ENCODE results near the gene PDE7B.

PDE7B gene

GRCh38 chr6:136020691-136021090 is 169.2 kb downstream of the PDE7B start:
- no peak overlapping the region for H3K4me3 ChIP-seq (ENCODE audit: low read length)
- TF ChIP-seq, protein P1, sequence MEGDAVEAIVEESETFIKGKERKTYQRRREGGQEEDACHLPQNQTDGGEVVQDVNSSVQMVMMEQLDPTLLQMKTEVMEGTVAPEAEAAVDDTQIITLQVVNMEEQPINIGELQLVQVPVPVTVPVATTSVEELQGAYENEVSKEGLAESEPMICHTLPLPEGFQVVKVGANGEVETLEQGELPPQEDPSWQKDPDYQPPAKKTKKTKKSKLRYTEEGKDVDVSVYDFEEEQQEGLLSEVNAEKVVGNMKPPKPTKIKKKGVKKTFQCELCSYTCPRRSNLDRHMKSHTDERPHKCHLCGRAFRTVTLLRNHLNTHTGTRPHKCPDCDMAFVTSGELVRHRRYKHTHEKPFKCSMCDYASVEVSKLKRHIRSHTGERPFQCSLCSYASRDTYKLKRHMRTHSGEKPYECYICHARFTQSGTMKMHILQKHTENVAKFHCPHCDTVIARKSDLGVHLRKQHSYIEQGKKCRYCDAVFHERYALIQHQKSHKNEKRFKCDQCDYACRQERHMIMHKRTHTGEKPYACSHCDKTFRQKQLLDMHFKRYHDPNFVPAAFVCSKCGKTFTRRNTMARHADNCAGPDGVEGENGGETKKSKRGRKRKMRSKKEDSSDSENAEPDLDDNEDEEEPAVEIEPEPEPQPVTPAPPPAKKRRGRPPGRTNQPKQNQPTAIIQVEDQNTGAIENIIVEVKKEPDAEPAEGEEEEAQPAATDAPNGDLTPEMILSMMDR (conservative IDR thresholded peaks at IDR 0.05; ENCODE audit: low read length) = no peak
- DNase-seq (ENCODE audit: low read depth) = no peak

- TF ChIP-seq, protein P1 (conservative IDR thresholded peaks at IDR 0.05; ENCODE audit: low read length) = no peak
- no peak for DNase-seq (ENCODE audit: low read depth)
- no peak overlapping the region for H3K4me3 ChIP-seq (ENCODE audit: low read length)
Observed at GRCh38 chr6:136022224-136022874, 170.8 kb downstream of the PDE7B start.

- TF ChIP-seq, protein P1 (conservative IDR thresholded peaks at IDR 0.05; ENCODE audit: low read length) = no peak
- H3K4me3 ChIP-seq (ENCODE audit: low read length) = no peak overlapping the region
- no peak for DNase-seq (ENCODE audit: low read depth)
Observed at GRCh38 chr6:136024711-136025110, 173.2 kb downstream of the PDE7B start.

DNA sequence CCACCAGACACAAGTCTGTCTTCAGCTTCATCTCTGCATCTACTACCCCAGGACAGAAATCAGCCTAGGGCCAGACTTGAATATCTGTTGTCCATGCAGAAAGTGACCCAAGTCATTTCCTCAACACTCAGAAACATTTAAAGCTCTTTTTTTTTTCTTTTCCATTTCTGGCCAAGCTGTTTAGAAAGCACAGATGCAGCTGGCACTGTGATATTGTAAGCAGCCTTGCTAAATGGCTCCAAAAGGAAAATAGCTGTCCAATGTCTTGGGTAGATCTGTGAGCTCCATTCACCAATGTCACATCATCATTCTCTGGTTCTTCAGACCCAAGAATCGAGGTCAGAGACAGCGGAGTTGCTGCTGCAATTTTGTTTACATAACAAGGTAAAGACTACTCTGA is 174.2 kb downstream of the PDE7B start:
- DNase-seq (ENCODE audit: low read depth) = no peak
- TF ChIP-seq, protein P1 (conservative IDR thresholded peaks at IDR 0.05; ENCODE audit: low read length) = no peak
- no peak overlapping the region for H3K4me3 ChIP-seq (ENCODE audit: low read length)

GRCh38 chr6:136030131-136030530 is 178.6 kb downstream of the PDE7B start:
- no peak overlapping the region for H3K4me3 ChIP-seq (ENCODE audit: low read length)
- TF ChIP-seq, protein P1 (conservative IDR thresholded peaks at IDR 0.05; ENCODE audit: low read length) = no peak
- peak; percentile 69 for DNase-seq (ENCODE audit: low read depth)

DNA sequence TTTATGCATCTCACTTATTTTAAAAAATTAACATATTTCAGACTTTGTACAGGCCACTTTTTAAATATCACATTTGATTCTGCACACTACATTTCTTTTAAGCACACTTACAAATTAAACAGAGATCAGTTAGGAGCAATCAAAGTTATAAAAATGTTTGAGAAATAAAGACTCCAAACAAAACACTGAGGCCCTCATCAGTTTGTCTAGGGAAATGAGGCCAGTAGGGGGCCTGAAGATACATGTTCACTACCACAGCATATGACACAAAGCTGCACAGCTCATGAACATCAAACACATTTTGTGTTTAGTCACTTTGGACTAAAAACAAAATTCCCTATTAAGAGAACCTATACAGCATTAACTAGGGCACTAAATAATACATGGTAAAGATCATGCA is 180.5 kb downstream of the PDE7B start:
- TF ChIP-seq, protein P1 (conservative IDR thresholded peaks at IDR 0.05; ENCODE audit: low read length) = peak; percentile 67
- H3K4me3 ChIP-seq (ENCODE audit: low read length) = no peak overlapping the region
- DNase-seq (ENCODE audit: low read depth) = peak; percentile 61

DNA sequence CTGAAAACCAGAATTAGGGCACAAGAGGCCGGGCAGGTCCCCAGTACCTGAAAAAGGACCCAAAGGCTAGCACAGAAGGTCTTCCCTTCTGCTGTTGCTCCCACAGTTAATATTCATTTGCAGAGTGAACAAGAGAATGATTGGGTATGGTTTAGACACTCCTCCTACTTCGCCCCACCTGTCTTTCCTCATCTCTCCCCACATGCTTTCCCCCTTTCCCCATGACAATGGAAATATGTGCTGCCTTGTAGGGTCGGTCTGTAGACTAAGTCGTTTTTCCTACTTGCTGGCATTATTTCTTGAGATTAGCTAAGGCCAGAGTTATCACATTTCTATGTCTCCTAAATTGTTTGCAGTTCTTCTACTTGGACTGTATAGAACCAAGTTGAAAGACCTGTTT is 181.9 kb downstream of the PDE7B start:
- no peak for DNase-seq (ENCODE audit: low read depth)
- TF ChIP-seq, protein P1 (conservative IDR thresholded peaks at IDR 0.05; ENCODE audit: low read length) = no peak
- no peak overlapping the region for H3K4me3 ChIP-seq (ENCODE audit: low read length)

Measured in AG10803 (cell line).